CD4-positive, alpha-beta memory T cell (primary cell): ENCODE results near the gene EBF4. TPM values are rescaled to one million over a fixed set of nuclear protein-coding genes. Genes with fewer than 3 reads are reported as not detected.

Source experiments
- CTCF ChIA-PET: fragments of 350-600 bp; sonication (Branson Sonifier 250); formaldehyde crosslinking; loops from one replicate; lab custom pipeline; 2021; ENCODE audit warnings: inconsistent platforms; ENCODE audit not compliant: partially characterized antibody; lab: Charles Lee
- POLR2A ChIA-PET: fragments of 350-600 bp; sonication (Branson Sonifier 250); formaldehyde crosslinking; loops from one replicate; lab custom pipeline; 2021; ENCODE audit not compliant: partially characterized antibody; lab: Charles Lee
- DNase-seq, 5 donors: peaks; one replicate each; pipeline versions ENCODE4 v3.0.0 to v3.0.0-alpha.2; 2020 to 2022; ENCODE audit warnings: mixed read lengths in 1 of 5
- H3K27ac ChIP-seq: one replicate; pipeline ENCODE4 v1.7.0; 2013; ENCODE audit warnings: low read depth, low read length
- H3K27me3 ChIP-seq: 2 replicates; pipeline ENCODE4 v1.7.0; 2013; ENCODE audit warnings: mild to moderate bottlenecking, low read length, moderate library complexity; ENCODE audit not compliant: insufficient read depth
- H3K36me3 ChIP-seq: 2 replicates; pipeline ENCODE4 v1.7.0; 2013; ENCODE audit warnings: mild to moderate bottlenecking, low read length, moderate library complexity; ENCODE audit not compliant: insufficient read depth
- H3K4me1 ChIP-seq: 2 replicates; pipeline ENCODE4 v1.7.0; 2013; ENCODE audit warnings: mild to moderate bottlenecking, low read length, moderate library complexity; ENCODE audit not compliant: insufficient read depth
- H3K4me3 ChIP-seq, 2 donors: one replicate each; pipeline ENCODE4 v1.7.0; 2013; ENCODE audit warnings: low read length in 2 of 2, mild to moderate bottlenecking in 1 of 2
- H3K9me3 ChIP-seq, 2 donors: one replicate each; pipeline ENCODE4 v1.7.0; 2013; ENCODE audit warnings: low read length in 2 of 2, control low read depth in 1 of 2; ENCODE audit not compliant: control insufficient read depth in 1 of 2
- H3K27ac Mint-ChIP-seq, 7 donors: one replicate each; pipeline ENCODE4 v1.8.0; 2020 to 2021; ENCODE audit warnings: mixed read lengths in 7 of 7, mild to moderate bottlenecking in 6 of 7, inconsistent platforms in 3 of 7, moderate library complexity in 3 of 7
- H3K27me3 Mint-ChIP-seq, 2 donors: one replicate each; pipeline ENCODE4 v1.8.0; 2020 to 2021; ENCODE audit warnings: mixed read lengths in 2 of 2
- H3K36me3 Mint-ChIP-seq, 2 donors: one replicate each; pipeline ENCODE4 v1.8.0; 2020 to 2021; ENCODE audit warnings: mixed read lengths in 2 of 2, inconsistent platforms in 1 of 2, mild to moderate bottlenecking in 1 of 2
- H3K4me1 Mint-ChIP-seq, 4 donors: one replicate each; pipeline ENCODE4 v1.8.0; 2020 to 2021; ENCODE audit warnings: mixed read lengths in 4 of 4, mild to moderate bottlenecking in 1 of 4
- H3K4me3 Mint-ChIP-seq, 8 donors: one replicate each; pipeline ENCODE4 v1.8.0; 2020 to 2021; ENCODE audit warnings: mixed read lengths in 8 of 8, mild to moderate bottlenecking in 7 of 8, moderate library complexity in 6 of 8, inconsistent platforms in 3 of 8
- H3K9me3 Mint-ChIP-seq, 8 donors: one replicate each; pipeline ENCODE4 v1.8.0; 2020 to 2021; ENCODE audit warnings: mixed read lengths in 8 of 8, mild to moderate bottlenecking in 5 of 8, inconsistent platforms in 3 of 8, moderate library complexity in 1 of 8
- intact Hi-C: fragments of 100-400 bp; cut with micrococcal nuclease; formaldehyde crosslinking; loops from one replicate; pipeline ENCODE4 v1.15.1; 2023
- polyA plus RNA-seq, 2 donors: library from polyadenylated mRNA; unstranded; fragments of 300-500 nt; fragmentation: Illumina TruSeq; gene quantifications; one replicate each; pipeline ENCODE4 v1.2.3, GENCODE V29; 2021
- total RNA-seq, 2 experiments: library from RNA; stranded (reverse); gene quantifications; one replicate each; pipeline ENCODE4 v1.2.3, GENCODE V29; 2021

Gene EBF4
- total and polyA plus RNA-seq, 4 experiments from 2014 or later = 0.65 to 3.1 (median 2.8) TPM; not detected in 1

DNA sequence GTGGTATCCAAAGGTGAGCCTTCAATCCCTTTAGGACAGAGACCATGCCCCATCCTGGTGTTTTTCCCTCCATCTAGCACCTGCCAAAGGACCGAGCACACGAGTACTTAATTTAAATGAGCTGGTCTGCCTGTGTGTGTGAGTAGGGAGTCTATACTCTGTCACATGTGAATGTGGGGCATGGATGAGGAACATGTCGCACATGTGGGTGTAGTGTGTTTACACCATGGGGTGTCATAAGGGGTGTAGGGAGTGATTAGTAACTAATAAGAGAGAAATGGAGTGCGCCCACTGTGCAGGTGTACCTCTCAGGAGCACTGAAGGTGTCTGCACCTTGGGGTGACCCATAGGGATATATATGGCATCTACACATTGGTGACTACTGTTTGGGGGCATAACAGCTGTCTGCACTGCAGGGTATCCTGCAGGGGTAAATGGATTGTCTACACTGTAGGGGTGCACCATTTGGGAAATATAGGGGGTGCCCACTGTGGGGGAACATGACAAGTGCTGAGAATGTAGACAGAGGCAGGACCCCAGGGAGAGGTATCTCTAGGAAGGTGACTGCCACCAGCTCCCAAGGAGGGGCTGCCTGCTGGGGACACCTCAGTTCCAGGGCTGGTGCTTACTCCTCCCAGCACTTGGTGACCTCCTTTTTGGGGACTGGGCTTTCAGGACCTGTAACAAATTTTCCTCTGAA, 53.5 kb downstream of the EBF4 start:
- H3K27me3 ChIP-seq = no peaks in the 10 kb centered on the region
- Mint-ChIP-seq H3K4me1 (peaks cover 34 to 53% (median 37%) of the 10 kb centered on the region in 4 donors), H3K36me3 (no peaks in the 10 kb centered on the region), H3K27ac (peak overlapping the region in 2 of 7 donors; percentile 4 to 58), H3K27me3 (no peaks in the 10 kb centered on the region), H3K4me3 (no peak overlapping the region), H3K9me3 (no peaks in the 10 kb centered on the region)
- H3K9me3 ChIP-seq = no peaks in the 10 kb centered on the region
- no peak overlapping the region for H3K4me3 ChIP-seq
- CTCF ChIA-PET = interaction anchor here (2.1 to 14.4 kb wide), 2 partner anchors 31 to 59 kb away, joined by 7 to 359 read pairs; no protein-coding TSS in a partner anchor
- POLR2A ChIA-PET = no interaction called here
- H3K36me3 ChIP-seq = no peaks in the 10 kb centered on the region
- intact Hi-C loops = loop anchor here (10.0 kb wide), 1 partner anchor 221 kb away; no protein-coding TSS in a partner anchor
- peaks cover 31% of the 10 kb centered on the region for H3K4me1 ChIP-seq
- no peak overlapping the region for H3K27ac ChIP-seq
- no peak for DNase-seq

DNA sequence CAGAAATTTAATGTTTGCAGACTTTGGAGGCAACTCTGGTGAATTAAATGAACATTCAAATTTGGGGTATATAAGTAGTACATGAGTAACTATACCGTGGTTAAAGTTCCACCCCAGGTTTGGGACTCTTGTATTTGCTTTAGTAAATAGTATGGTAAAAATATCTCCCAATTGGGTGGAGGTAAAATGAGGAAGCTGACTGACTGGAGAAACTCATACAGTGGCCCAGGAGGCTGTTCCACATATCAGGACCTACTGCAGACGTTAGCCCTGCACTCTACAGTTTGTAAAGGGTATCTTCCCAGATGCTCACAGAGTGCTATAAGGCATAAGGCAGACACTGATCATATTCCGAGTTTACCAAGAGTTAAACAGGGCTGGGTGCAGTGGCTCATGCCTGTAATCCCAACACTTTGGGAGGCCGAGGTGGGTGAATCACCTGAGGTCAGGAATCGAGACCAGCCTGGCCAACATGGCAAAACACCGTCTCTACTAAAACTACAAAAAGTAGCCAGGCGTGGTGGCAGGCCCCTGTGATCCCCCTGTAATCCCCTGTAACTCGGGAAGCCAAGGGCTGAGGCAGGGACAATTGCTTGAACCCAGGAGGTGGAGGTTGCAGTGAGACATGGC, 54.2 kb downstream of the EBF4 start:
- Histone ChIP-seq H3K9me3 (no peaks in the 10 kb centered on the region), H3K4me1 (peaks cover 31% of the 10 kb centered on the region), H3K27me3 (no peaks in the 10 kb centered on the region), H3K36me3 (no peaks in the 10 kb centered on the region), H3K27ac (no peak overlapping the region), H3K4me3 (no peak overlapping the region)
- H3K27ac Mint-ChIP-seq = peak overlapping the region in 2 of 7 donors; percentile 2 to 39
- ChIA-PET CTCF (interaction anchor here (2.1 to 14.4 kb wide), 2 partner anchors 31 to 60 kb away, joined by 7 to 359 read pairs; no protein-coding TSS in a partner anchor), POLR2A (no interaction called here)
- no peaks in the 10 kb centered on the region for H3K9me3 Mint-ChIP-seq
- no peak overlapping the region for H3K4me3 Mint-ChIP-seq
- intact Hi-C loops = loop anchor here (10.0 kb wide), 1 partner anchor 222 kb away; no protein-coding TSS in a partner anchor
- H3K27me3 Mint-ChIP-seq = no peaks in the 10 kb centered on the region
- DNase-seq = no peak
- H3K4me1 Mint-ChIP-seq = peaks cover 28 to 50% (median 32%) of the 10 kb centered on the region in 4 donors
- H3K36me3 Mint-ChIP-seq = no peaks in the 10 kb centered on the region

DNA sequence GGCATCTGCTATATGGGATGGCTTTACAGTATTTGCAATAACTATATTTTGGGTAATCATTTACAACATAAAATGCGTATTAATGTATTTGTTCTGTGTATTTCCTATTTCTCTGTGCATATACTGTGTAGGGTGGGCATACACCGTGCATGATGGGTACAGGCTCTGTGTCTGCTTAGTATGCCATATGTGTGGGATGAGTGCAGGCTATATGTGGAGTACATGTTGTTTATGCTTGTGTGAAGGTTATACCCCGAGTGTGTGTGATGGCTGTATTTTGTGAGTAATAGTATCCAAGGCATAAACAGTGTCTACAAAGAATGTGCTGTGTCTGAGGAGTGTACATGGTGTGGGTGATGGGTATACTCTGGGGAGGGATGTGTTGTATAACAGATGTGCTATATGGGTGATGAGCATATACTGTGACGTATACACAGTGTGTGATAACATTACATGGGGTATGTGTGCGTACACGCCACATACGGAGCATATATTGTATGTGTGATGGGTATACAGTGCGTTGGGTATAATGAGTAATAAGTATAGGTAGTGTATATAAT, 55.2 kb downstream of the EBF4 start:
- no peaks in the 10 kb centered on the region for H3K36me3 Mint-ChIP-seq
- no peak overlapping the region for H3K4me3 ChIP-seq
- H3K36me3 ChIP-seq = no peaks in the 10 kb centered on the region
- H3K9me3 Mint-ChIP-seq = no peaks in the 10 kb centered on the region
- peak overlapping the region in 2 of 7 donors; percentile 0 to 6 for H3K27ac Mint-ChIP-seq
- no peaks in the 10 kb centered on the region for H3K9me3 ChIP-seq
- H3K27ac ChIP-seq = no peak overlapping the region
- DNase-seq = no peak
- H3K4me3 Mint-ChIP-seq = peak overlapping the region in 1 of 8 donors; percentile 0
- no peaks in the 10 kb centered on the region for H3K27me3 Mint-ChIP-seq
- POLR2A ChIA-PET = interaction anchor here (0.5 kb wide), 1 partner anchor 982 kb away, joined by 3 read pairs; no protein-coding TSS in a partner anchor
- H3K27me3 ChIP-seq = no peaks in the 10 kb centered on the region
- peaks cover 20 to 43% (median 24%) of the 10 kb centered on the region in 4 donors for H3K4me1 Mint-ChIP-seq
- CTCF ChIA-PET = interaction anchor here (2.1 kb wide), 1 partner anchor 61 kb away, joined by 7 read pairs; no protein-coding TSS in a partner anchor
- peaks cover 27% of the 10 kb centered on the region for H3K4me1 ChIP-seq
- intact Hi-C loops = loop anchor here (10.0 kb wide), 1 partner anchor 223 kb away; no protein-coding TSS in a partner anchor

DNA sequence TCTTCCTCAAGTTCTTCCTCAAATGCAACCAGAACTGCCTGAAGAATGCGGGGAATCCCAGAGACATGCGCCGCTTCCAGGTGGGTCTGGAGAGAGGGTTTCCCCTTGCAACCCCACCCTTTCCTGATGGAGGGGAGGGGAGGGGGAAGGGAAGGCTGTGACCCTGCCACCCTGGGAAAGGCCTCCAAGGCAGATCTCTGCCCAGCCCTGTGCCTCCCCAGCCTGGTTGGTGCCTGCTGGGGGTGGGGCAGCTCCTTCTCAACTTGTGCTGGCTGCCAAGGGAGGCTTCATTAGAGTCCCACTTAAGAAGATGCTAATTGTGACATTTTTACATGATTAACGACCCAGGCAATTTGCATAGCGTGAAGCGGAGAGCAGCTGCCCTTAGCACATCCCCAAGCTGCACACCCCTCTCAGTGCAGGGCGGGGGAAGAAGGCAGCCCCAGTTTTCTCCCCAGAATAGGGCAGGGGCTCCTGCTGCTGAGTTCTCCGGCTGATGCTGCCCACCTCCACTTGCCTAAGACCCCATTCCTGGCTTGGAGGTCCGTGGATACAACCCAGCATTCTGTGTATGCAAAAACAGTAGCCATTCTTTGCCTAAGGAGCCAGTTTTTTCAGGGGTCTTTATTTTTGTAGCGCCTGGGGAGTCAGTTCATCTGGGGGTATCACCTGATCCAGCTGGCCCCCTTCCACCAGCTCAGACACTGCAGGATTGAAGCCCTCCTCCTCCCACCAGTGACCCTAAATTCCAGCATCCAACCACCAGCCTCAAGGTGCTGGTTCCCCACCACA, 56.2 kb downstream of the EBF4 start:
- H3K27me3 Mint-ChIP-seq = peaks cover 0 to 3% of the 10 kb centered on the region in 2 donors

DNA sequence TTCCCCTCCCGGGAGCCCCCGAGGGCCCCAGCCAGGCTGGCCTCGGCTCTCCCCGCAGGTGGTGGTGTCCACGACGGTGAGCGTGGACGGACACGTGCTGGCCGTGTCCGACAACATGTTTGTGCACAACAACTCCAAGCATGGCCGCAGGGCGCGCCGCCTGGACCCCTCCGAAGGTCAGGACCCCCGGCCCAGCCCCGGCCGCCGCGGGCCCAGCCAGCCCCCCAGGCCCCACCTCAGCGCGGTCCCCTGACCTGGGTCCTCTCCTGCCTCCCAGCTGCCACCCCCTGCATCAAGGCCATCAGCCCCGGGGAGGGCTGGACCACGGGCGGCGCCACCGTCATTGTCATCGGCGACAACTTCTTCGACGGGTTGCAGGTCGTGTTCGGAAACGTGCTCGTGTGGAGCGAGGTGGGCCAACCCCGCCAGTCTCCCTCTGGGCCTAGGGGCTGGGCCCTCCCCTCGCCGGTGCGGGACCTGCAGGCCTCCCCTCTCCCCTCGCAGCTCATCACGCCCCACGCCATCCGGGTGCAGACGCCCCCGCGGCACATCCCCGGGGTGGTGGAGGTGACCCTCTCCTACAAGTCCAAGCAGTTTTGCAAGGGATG, 56.9 kb downstream of the EBF4 start:
- H3K4me1 Mint-ChIP-seq = peaks cover 17 to 48% (median 25%) of the 10 kb centered on the region in 4 donors
- no peaks in the 10 kb centered on the region for H3K36me3 ChIP-seq
- H3K27ac ChIP-seq = no peak overlapping the region
- intact Hi-C loops = loop anchor here (10.0 kb wide), 1 partner anchor 225 kb away; no protein-coding TSS in a partner anchor
- H3K36me3 Mint-ChIP-seq = no peaks in the 10 kb centered on the region
- ChIA-PET CTCF (interaction anchor here (2.4 to 5.5 kb wide), 2 partner anchors 20 to 36 kb away, joined by 8 to 47 read pairs; no protein-coding TSS in a partner anchor), POLR2A (interaction anchor here (0.9 to 1.2 kb wide), 2 partner anchors 56 to 85 kb away, joined by 3 to 4 read pairs; partner anchors contain the start of gene EBF4)
- H3K4me1 ChIP-seq = peaks cover 27% of the 10 kb centered on the region
- peak overlapping the region in 2 of 7 donors; percentile 56 to 58 for H3K27ac Mint-ChIP-seq
- H3K27me3 ChIP-seq = peaks cover 5% of the 10 kb centered on the region
- no peaks in the 10 kb centered on the region for H3K9me3 ChIP-seq
- H3K4me3 ChIP-seq = no peak overlapping the region
- H3K4me3 Mint-ChIP-seq = peak overlapping the region in 2 of 8 donors; percentile 5 to 90
- peaks cover 0 to 3% of the 10 kb centered on the region in 2 donors for H3K27me3 Mint-ChIP-seq
- no peak for DNase-seq
- no peaks in the 10 kb centered on the region for H3K9me3 Mint-ChIP-seq

More for the DNA sequence above, 56.2 kb downstream of the EBF4 start:
- Mint-ChIP-seq H3K9me3 (no peaks in the 10 kb centered on the region), H3K36me3 (no peaks in the 10 kb centered on the region), H3K4me3 (no peak overlapping the region), H3K27ac (no peak overlapping the region), H3K4me1 (peaks cover 17 to 44% (median 23%) of the 10 kb centered on the region in 4 donors)
- H3K27ac ChIP-seq = no peak overlapping the region
- H3K4me3 ChIP-seq = no peak overlapping the region
- no peak for DNase-seq
- H3K27me3 ChIP-seq = no peaks in the 10 kb centered on the region
- CTCF ChIA-PET = interaction anchor here (2.4 to 5.5 kb wide), 2 partner anchors 19 to 35 kb away, joined by 8 to 47 read pairs; no protein-coding TSS in a partner anchor
- intact Hi-C loops = loop anchor here (10.0 kb wide), 1 partner anchor 224 kb away; no protein-coding TSS in a partner anchor
- H3K4me1 ChIP-seq = peaks cover 27% of the 10 kb centered on the region
- H3K36me3 ChIP-seq = no peaks in the 10 kb centered on the region
- POLR2A ChIA-PET = interaction anchor here (0.9 kb wide), 1 partner anchor 55 kb away, joined by 3 read pairs; the partner anchor contains the start of gene EBF4
- no peaks in the 10 kb centered on the region for H3K9me3 ChIP-seq

DNA sequence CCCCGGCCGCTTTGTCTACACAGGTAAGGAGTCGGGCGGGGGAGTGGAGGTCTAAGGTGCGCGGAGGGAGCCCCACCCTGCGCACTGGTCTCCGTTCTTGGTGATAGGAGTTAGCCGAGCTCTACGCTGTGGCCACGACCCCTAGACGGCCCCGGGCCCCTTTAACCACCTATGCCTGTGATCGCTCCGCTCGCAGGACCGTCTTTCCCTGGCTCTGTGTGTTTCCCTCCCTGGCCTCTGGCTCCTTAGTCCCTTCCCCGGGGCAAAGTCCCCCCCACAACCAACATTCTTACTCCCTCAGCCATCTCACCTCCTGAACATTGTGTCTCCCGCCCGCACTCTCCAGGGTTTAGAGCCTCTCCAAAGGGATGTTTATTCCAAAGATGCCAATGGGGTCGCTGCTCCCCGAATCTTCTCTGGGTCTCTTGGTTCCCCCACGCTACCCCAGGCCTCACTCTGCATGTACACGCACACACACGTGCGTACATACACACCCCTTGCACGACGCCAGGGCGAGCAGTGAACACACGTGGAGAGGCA, 57.4 kb downstream of the EBF4 start:
- peaks cover 0 to 3% of the 10 kb centered on the region in 2 donors for H3K27me3 Mint-ChIP-seq

More for the DNA sequence above, 57.4 kb downstream of the EBF4 start:
- Histone ChIP-seq H3K4me3 (no peak overlapping the region), H3K9me3 (no peaks in the 10 kb centered on the region), H3K4me1 (peaks cover 27% of the 10 kb centered on the region), H3K36me3 (no peaks in the 10 kb centered on the region), H3K27me3 (peaks cover 5% of the 10 kb centered on the region), H3K27ac (no peak overlapping the region)
- POLR2A ChIA-PET = interaction anchor here (0.6 to 1.2 kb wide), 4 partner anchors 9 to 1287 kb away, joined by 3 to 5 read pairs (median 4); partner anchors contain the start of gene EBF4
- Mint-ChIP-seq H3K36me3 (no peaks in the 10 kb centered on the region), H3K4me3 (peak overlapping the region; percentile 48 to 90 (median 85)), H3K4me1 (peaks cover 17 to 48% (median 25%) of the 10 kb centered on the region in 4 donors), H3K27ac (peak overlapping the region in 6 of 7 donors; percentile 4 to 95 (median 40)), H3K9me3 (no peaks in the 10 kb centered on the region)
- no peak for DNase-seq
- intact Hi-C loops = loop anchor here (1.0 to 10.0 kb wide), 5 partner anchors 9 to 279 kb away; partner anchors contain the start of genes PCED1A, PTPRA, SNRPB and VPS16
- CTCF ChIA-PET = interaction anchor here (2.4 to 5.5 kb wide), 2 partner anchors 20 to 36 kb away, joined by 8 to 47 read pairs; no protein-coding TSS in a partner anchor
